GM19372 (cell line): ENCODE results near the gene RBMS1.

Source experiments
- ATAC-seq: cut with Tn5 transposase; IDR thresholded peaks from one replicate; pipeline ENCODE4 v1.9.1; 2021; ENCODE audit warnings: mild to moderate bottlenecking, low read depth, moderate library complexity; ENCODE audit not compliant: unreplicated experiment

Gene RBMS1

GRCh38 chr2:160317181-160318099, 176.2 kb downstream of the RBMS1 start:
- ATAC-seq = no peak

- ATAC-seq = no peak
These were observed 178.3 kb downstream of the RBMS1 start for GRCh38 chr2:160315337-160315736.

GRCh38 chr2:160310118-160310828, 183.3 kb downstream of the RBMS1 start:
- ATAC-seq = no peak

GRCh38 chr2:160309585-160309984, 184.0 kb downstream of the RBMS1 start:
- no peak for ATAC-seq

- ATAC-seq = no peak
These were observed 184.7 kb downstream of the RBMS1 start for GRCh38 chr2:160308915-160309314.

GRCh38 chr2:160308476-160308875, 185.1 kb downstream of the RBMS1 start:
- no peak for ATAC-seq

GRCh38 chr2:160306985-160307384, 186.6 kb downstream of the RBMS1 start:
- no peak for ATAC-seq

- no peak for ATAC-seq
These were observed 188.4 kb downstream of the RBMS1 start for GRCh38 chr2:160305081-160305750.

GRCh38 chr2:160303527-160303926, 190.1 kb downstream of the RBMS1 start:
- ATAC-seq = no peak

GRCh38 chr2:160303076-160303475, 190.5 kb downstream of the RBMS1 start:
- ATAC-seq = no peak

GRCh38 chr2:160301420-160301819, 192.2 kb downstream of the RBMS1 start:
- ATAC-seq = no peak

GRCh38 chr2:160300203-160300602, 193.4 kb downstream of the RBMS1 start:
- ATAC-seq = no peak

GRCh38 chr2:160299540-160299939, 194.1 kb downstream of the RBMS1 start:
- ATAC-seq = no peak

GRCh38 chr2:160298960-160299359, 194.6 kb downstream of the RBMS1 start:
- no peak for ATAC-seq

- no peak for ATAC-seq
These were observed 197.9 kb downstream of the RBMS1 start for GRCh38 chr2:160295519-160296207.

- no peak for ATAC-seq
These were observed 198.7 kb downstream of the RBMS1 start for GRCh38 chr2:160294889-160295288.

GRCh38 chr2:160294339-160294803, 199.2 kb downstream of the RBMS1 start:
- no peak for ATAC-seq

- ATAC-seq = no peak
These were observed 200.1 kb downstream of the RBMS1 start for GRCh38 chr2:160293391-160294091.

- no peak for ATAC-seq
These were observed 201.4 kb downstream of the RBMS1 start for GRCh38 chr2:160292225-160292624.

- ATAC-seq = no peak
These were observed 202.2 kb downstream of the RBMS1 start for GRCh38 chr2:160291382-160291781.
